MG63 (cell line): Measurements from ENCODE around the gene ANKRD45. TPM values are rescaled to one million over a fixed set of nuclear protein-coding genes. Genes with fewer than 3 reads are reported as not detected.
"Not testable (repeated sequence)": the region's sequence is repeated elsewhere in the genome, so short reads cannot be mapped to it uniquely, and the experiment has no call there.

Experiments
- DNase-seq: peaks from one replicate; pipeline ENCODE4 v3.0.0-alpha.2; 2020
- H3K27me3 ChIP-seq: fragments of 250-450 bp; sonication (Bioruptor Pico); 2 replicates; pipeline ENCODE4 v1.5.1; 2020; ENCODE audit warnings: mild to moderate bottlenecking, moderate library complexity
- H3K36me3 ChIP-seq: fragments of 250-450 bp; sonication (Bioruptor Pico); 2 replicates; pipeline ENCODE4 v1.5.1; 2020; ENCODE audit warnings: mild to moderate bottlenecking, moderate library complexity
- H3K4me3 ChIP-seq: fragments of 250-450 bp; sonication (Bioruptor Pico); 2 replicates; pipeline ENCODE4 v1.5.1; 2020; ENCODE audit warnings: mild to moderate bottlenecking, moderate library complexity
- H3K9me3 ChIP-seq: fragments of 250-450 bp; sonication (Bioruptor Pico); 2 replicates; pipeline ENCODE4 v1.5.1; 2020; ENCODE audit warnings: mild to moderate bottlenecking, moderate library complexity
- total RNA-seq: library from RNA; depleted of rRNA; stranded (reverse); fragments of >200 nt; shearing (Covaris generic); gene quantifications from 2 replicates; pipeline ENCODE4 v1.2.3, GENCODE V29; 2014; ENCODE audit warnings: low replicate concordance

ANKRD45 gene
- total RNA-seq, 1 experiment from 2014 or later, result not detected

- H3K4me3 ChIP-seq, result no peak within 1 kb of the TSS
- DNase-seq, result no peak
These were observed 66.5 kb downstream of the ANKRD45 start, which contains the start of gene SLC9C2 for GRCh38 chr1:173603056-173603591. Gene SLC9C2 (minus strand): TSS chr1:173603072. CDS start chr1:173601776, 1,296 bp downstream.

GRCh38 chr1:173601588-173601987 is 68.1 kb downstream of the ANKRD45 start:
- Histone ChIP-seq H3K9me3 (no peaks in the 10 kb centered on the region; the same call in 1 of the 2 replicates), H3K36me3 (no peaks in the 10 kb centered on the region), H3K27me3 (no peaks in the 10 kb centered on the region), H3K4me3 (no peak overlapping the region)
- DNase-seq, result no peak

More at GRCh38 chr1:173603056-173603591, 66.5 kb downstream of the ANKRD45 start, which contains the start of gene SLC9C2:
- Histone ChIP-seq H3K9me3 (no peaks in the 10 kb centered on the region; the same call in 1 of the 2 replicates), H3K36me3 (no peaks in the 10 kb centered on the region), H3K27me3 (no peaks in the 10 kb centered on the region)

- no peak for DNase-seq
- no peaks in the 10 kb centered on the region for H3K36me3 ChIP-seq
- no peak overlapping the region for H3K4me3 ChIP-seq
- H3K9me3 ChIP-seq, result peaks cover 3% of the 10 kb centered on the region; the same call in 1 of the 2 replicates
- no peaks in the 10 kb centered on the region for H3K27me3 ChIP-seq
These were observed 73.4 kb downstream of the ANKRD45 start for GRCh38 chr1:173596097-173596825.

GRCh38 chr1:173591138-173591537 is 78.5 kb downstream of the ANKRD45 start:
- DNase-seq, H3K36me3 ChIP-seq, H3K4me3 ChIP-seq, H3K9me3 ChIP-seq, H3K27me3 ChIP-seq: not testable (repeated sequence)

GRCh38 chr1:173590557-173590956 is 79.1 kb downstream of the ANKRD45 start:
- peak; percentile 51 for DNase-seq

GRCh38 chr1:173581383-173582079 is 88.1 kb downstream of the ANKRD45 start:
- Histone ChIP-seq H3K36me3 (no peaks in the 10 kb centered on the region), H3K4me3 (no peak overlapping the region), H3K27me3 (peaks cover 13% of the 10 kb centered on the region), H3K9me3 (no peaks in the 10 kb centered on the region)
- DNase-seq, result no peak

More at GRCh38 chr1:173590557-173590956, 79.1 kb downstream of the ANKRD45 start:
- H3K36me3 ChIP-seq, result no peaks in the 10 kb centered on the region
- H3K4me3 ChIP-seq, result no peak overlapping the region
- no peaks in the 10 kb centered on the region for H3K9me3 ChIP-seq
- no peaks in the 10 kb centered on the region for H3K27me3 ChIP-seq

- Histone ChIP-seq H3K36me3 (no peaks in the 10 kb centered on the region), H3K9me3 (no peaks in the 10 kb centered on the region), H3K27me3 (peaks cover 13% of the 10 kb centered on the region), H3K4me3 (no peak overlapping the region)
- no peak for DNase-seq
These were observed 89.0 kb downstream of the ANKRD45 start for GRCh38 chr1:173580658-173581057.

GRCh38 chr1:173580071-173580470 is 89.6 kb downstream of the ANKRD45 start:
- H3K4me3 ChIP-seq, result no peak overlapping the region
- no peaks in the 10 kb centered on the region for H3K36me3 ChIP-seq
- no peaks in the 10 kb centered on the region for H3K9me3 ChIP-seq
- no peak for DNase-seq
- peaks cover 13% of the 10 kb centered on the region for H3K27me3 ChIP-seq

GRCh38 chr1:173573596-173573995 is 96.1 kb downstream of the ANKRD45 start:
- Histone ChIP-seq H3K4me3 (no peak overlapping the region), H3K27me3 (peaks cover 5% of the 10 kb centered on the region; the same call in 1 of the 2 replicates), H3K36me3 (no peaks in the 10 kb centered on the region), H3K9me3 (no peaks in the 10 kb centered on the region)
- no peak for DNase-seq

GRCh38 chr1:173572201-173572873 is 97.3 kb downstream of the ANKRD45 start:
- no peaks in the 10 kb centered on the region; the same call in 1 of the 2 replicates for H3K9me3 ChIP-seq
- no peak for DNase-seq
- no peak overlapping the region for H3K4me3 ChIP-seq
- H3K36me3 ChIP-seq, result no peaks in the 10 kb centered on the region
- peaks cover 3% of the 10 kb centered on the region; the same call in 1 of the 2 replicates for H3K27me3 ChIP-seq

GRCh38 chr1:173570370-173571007 is 99.2 kb downstream of the ANKRD45 start:
- Histone ChIP-seq H3K9me3 (peaks cover 4% of the 10 kb centered on the region; the same call in 1 of the 2 replicates), H3K4me3 (no peak overlapping the region), H3K27me3 (no peaks in the 10 kb centered on the region), H3K36me3 (no peaks in the 10 kb centered on the region)
- no peak for DNase-seq

GRCh38 chr1:173568483-173568882 is 101.2 kb downstream of the ANKRD45 start:
- DNase-seq, result no peak
- H3K4me3 ChIP-seq, result no peak overlapping the region
- H3K27me3 ChIP-seq, result no peaks in the 10 kb centered on the region
- peaks cover 4% of the 10 kb centered on the region; the same call in 1 of the 2 replicates for H3K9me3 ChIP-seq
- H3K36me3 ChIP-seq, result no peaks in the 10 kb centered on the region

- H3K9me3 ChIP-seq, H3K4me3 ChIP-seq, DNase-seq, H3K27me3 ChIP-seq, H3K36me3 ChIP-seq: not testable (repeated sequence)
These were observed 105.8 kb downstream of the ANKRD45 start for GRCh38 chr1:173563846-173564245.

- no peak overlapping the region for H3K4me3 ChIP-seq
- no peak for DNase-seq
- no peaks in the 10 kb centered on the region for H3K27me3 ChIP-seq
- no peaks in the 10 kb centered on the region for H3K36me3 ChIP-seq
- peaks cover 4% of the 10 kb centered on the region; the same call in 1 of the 2 replicates for H3K9me3 ChIP-seq
These were observed 106.8 kb downstream of the ANKRD45 start for GRCh38 chr1:173562813-173563212.

- no peak for DNase-seq
- Histone ChIP-seq H3K27me3 (no peaks in the 10 kb centered on the region), H3K9me3 (no peaks in the 10 kb centered on the region), H3K36me3 (no peaks in the 10 kb centered on the region), H3K4me3 (no peak overlapping the region)
These were observed 108.4 kb downstream of the ANKRD45 start for GRCh38 chr1:173561263-173561662.

GRCh38 chr1:173560285-173560880 is 109.3 kb downstream of the ANKRD45 start:
- no peak overlapping the region for H3K4me3 ChIP-seq
- DNase-seq, result no peak

More at GRCh38 chr1:173560285-173560880, 109.3 kb downstream of the ANKRD45 start:
- Histone ChIP-seq H3K27me3 (no peaks in the 10 kb centered on the region), H3K36me3 (no peaks in the 10 kb centered on the region), H3K9me3 (no peaks in the 10 kb centered on the region)
